HG02970 (cell line): Measurements from ENCODE around the gene POFUT2.

Experiments used
- ATAC-seq: cut with Tn5 transposase; IDR thresholded peaks from one replicate; pipeline ENCODE4 v1.9.1; 2021; ENCODE audit warnings: mild to moderate bottlenecking, moderate library complexity, moderate number of reproducible peaks; ENCODE audit not compliant: unreplicated experiment, low FRiP score

POFUT2 gene, protein sequence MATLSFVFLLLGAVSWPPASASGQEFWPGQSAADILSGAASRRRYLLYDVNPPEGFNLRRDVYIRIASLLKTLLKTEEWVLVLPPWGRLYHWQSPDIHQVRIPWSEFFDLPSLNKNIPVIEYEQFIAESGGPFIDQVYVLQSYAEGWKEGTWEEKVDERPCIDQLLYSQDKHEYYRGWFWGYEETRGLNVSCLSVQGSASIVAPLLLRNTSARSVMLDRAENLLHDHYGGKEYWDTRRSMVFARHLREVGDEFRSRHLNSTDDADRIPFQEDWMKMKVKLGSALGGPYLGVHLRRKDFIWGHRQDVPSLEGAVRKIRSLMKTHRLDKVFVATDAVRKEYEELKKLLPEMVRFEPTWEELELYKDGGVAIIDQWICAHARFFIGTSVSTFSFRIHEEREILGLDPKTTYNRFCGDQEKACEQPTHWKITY

DNA sequence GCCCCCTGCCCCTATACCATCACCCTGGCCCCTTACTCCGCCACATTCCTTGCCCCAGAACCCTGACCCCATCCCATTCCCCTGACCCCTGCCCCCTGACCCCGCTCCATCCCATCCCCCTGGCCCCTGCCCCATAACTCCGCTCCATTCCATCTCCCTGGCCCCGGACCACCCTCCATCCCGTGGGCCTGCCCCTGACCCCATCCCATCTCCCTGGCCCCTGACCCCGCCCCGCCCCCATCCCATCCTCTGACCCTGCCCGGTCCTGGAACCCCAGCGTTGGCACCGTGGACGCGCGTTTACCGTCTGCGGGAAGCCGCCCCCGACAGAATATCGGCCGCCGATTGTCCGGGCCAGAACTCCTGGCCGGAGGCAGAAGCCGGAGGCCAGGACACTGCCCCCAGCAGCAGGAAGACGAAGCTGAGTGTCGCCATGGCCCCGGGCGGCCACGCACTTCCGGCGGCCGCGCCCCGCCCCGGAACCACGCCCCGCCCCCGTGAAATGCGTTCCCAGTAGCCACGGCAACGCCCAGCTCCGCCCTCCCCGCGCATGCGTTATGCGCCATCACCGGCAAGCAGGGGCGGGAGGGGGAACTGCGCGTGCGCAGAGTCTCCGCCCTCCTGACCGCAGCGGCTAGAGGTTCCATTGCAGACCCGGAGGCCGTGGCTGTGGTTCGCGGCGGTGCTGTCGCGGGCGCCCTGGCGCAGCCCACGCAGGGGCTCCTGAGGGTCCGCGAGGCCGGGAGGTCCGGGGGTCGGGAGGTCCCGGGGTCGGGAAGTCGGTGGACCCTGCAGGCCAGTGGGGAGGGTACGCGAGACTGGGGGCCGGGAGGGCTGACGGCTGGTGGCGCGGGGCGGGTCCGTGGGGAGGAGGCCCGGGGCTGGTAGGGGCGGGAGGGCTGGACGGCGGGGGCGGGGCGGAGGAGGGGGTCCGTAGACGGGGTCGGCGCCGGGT lies at the start of gene POFUT2:
TSS of gene POFUT2 (minus strand) at position 458 of the 954 bp plus-strand sequence. CDS start at position 434, 24 bp downstream.
- peak; percentile 84 for ATAC-seq

DNA sequence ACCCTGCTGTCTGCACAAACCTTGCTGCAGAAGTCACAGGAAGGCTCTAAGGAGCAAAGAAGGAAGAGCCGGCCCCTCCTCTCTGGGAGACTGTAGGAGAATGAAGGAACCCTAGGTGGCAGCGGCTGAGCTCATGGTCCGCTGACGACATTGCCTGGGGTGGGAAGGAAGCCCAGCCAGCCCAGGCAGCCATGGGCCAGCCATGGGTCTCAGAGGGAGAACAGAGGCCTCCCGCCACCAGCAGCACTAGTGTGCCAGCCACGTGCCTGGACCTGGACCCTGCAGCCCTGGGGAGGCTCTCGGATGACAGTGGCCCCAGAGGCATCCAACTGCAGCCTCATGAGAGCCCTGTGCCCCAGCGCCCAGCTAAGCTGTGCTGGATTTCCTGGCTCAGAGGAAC lies 49.2 kb upstream of the POFUT2 start:
- no peak for ATAC-seq

DNA sequence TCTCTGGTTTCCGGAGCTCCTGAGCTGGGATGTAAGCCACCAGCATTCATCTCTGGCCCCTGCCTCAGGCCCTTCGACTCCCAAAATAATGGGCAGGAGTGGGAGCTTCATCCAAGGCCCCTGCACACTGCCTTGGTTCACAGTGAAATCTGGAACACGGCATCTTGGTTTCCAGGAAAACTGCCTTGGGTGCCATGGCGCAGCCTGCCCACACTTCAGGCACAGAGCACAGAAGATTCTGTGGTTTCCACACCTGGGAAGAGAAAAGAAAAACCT lies 48.8 kb upstream of the POFUT2 start:
- no peak for ATAC-seq

DNA sequence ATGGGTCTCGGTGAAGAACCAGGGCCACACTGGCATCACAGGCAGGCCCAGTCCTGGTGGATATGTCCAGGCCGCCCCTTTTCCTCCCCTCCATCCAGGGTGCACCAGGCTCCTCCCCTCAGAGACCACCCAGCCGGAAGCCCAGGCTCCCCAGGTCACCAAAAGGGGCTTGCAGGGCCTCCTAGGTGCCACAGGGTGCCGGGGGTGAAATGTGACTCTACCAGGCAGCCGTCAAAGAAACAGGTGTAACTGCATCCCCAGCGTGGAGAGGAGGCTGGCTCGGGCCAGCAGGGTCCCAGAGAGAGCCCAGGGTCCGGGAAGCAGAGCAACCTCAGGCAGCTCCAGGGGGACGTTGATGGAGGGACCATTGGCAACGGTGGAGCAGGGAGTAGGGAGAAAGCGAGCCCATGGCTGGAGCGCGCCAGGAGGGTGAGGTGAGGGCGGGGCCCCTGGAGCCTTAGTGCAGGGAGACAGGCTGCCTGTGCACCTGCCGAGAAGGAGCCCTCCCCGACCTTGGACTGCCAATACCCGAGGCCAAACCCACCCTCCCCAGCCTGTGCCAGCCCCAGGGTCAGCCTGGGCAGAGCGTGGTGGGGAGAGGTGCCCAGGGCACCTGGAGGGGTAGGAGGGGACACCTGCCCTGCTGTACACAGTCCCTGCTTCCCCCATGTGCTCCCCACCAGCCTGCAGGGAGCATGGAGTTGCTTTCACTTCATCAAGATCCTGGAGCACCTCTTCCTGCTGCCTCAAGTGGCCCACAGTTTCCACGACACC lies 48.3 kb upstream of the POFUT2 start:
- ATAC-seq: no peak

DNA sequence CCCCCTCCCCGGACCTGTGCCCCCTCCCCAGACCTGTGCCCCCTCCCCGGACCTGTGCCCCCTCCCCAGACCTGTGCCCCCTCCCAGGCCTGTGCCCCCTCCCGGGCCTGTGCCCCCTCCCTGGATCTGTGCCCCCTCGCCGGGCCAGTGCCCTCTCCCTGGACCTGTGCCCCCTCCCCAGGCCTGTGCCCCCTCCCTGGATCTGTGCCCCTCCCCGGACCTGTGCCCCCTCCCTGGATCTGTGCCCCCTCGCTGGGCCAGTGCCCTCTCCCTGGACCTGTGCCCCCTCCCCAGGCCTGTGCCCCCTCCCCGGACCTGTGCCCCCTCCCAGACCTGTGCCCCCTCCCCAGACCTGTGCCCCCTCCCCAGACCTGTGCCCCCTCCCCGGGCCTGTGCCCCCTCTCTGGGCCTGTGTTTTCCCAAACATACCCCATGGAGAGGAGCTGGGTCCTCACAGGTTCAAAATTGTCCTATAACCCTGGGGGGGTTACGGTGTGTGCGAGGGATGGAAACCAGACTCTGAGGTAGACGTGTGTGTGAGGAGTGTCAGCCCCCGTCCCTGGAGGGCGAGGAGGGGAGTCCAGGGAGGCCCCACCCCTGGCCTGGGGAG lies 47.6 kb upstream of the POFUT2 start:
- ATAC-seq: no peak

DNA sequence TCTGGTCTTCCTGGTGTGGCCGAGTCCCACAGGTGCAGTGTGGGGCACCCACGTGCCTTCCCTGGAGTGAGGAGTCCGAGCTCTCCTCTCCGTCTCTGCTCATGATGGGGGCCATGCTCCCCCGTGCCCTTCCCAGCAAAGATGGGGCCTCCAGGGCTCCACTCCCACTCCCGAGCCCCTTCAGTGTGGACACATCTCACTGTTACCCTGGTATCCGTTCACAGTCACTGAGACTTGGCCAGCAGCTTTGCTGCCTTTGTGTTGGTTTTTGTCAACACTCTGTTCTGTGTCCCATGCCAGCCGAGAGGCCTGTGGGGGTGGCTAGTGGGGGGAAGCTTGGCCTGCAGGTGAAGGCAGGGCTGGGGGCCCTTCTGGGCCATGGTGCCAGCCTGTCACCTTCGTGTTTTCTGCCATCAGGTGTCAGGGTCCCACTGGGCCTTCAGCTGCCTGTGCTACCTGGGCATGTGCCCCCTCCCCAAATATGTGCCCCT lies 46.9 kb upstream of the POFUT2 start:
- ATAC-seq: no peak

DNA sequence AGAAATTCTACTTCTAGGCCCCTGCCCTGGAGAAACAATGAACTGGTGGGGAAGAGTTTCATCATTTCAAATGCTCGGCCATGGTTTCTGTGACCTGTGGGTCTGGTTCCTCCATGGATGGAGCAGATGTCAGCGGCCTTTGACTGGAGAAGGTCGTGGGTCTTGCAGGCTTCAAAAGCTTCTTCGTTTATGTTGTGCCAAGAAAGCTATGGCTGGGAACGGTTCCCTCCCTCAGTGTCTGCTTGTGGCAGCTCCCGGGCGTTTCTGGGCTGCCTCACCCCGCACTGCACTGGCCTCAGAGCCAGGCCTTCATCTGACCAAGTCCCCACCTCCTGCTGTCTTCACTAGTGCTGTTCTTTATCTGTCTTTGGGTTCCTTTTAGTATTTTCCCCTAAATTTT lies 46.4 kb upstream of the POFUT2 start:
- no peak for ATAC-seq

DNA sequence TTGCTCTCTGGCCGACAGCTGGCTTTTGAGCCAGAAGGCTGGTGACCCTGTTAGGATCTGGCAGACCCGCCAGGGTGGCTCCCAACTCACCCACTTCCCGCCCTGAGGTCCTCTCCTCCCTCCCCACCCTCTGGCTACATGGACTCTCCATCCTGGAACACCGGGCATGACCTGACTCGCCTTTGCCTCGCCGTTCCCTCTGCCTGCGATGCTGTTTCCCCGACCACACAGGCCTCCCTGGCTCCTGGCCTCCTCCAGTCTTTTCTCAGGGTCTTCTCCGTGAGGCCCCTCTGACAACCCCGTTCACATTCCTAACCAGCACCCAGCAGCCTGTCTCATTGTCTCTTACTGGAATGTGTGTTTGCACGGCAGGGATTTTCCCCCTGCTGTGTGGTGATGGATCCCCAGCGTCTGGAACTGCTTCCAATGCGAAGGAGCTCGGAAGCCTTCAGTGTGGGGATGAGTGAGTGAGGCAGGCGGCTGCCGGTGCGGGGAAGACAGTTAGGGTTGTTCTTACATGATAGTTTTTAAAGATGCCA lies 46.0 kb upstream of the POFUT2 start:
- ATAC-seq: no peak

DNA sequence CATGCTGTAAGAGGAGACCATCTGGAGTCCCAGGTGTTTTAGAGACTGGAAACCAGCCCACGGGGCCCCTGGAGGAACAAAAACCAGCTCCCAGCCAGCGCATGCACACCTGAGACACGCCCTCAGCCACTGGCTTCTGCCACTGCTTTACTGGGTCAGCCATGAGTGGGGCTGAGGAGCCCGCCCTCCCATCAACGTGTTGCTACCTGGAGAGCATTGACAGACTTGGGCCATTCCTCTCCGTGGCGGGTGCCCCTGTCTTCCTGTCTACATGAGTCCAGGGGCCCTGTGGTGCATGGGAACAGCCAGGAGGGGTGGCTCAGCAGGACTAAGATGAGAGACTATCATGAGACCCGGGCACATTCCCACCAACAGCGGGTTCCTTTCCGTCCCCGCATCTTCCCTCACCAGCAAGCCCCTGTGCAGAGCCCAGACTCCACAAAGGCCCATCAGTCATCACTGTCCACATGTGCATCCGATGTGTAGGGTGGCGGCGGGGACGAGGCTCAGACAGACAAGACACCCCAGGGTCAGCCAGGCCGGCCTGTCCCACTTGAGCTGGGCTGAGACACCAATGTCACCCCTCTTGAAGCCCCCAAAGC lies 45.4 kb upstream of the POFUT2 start:
- no peak for ATAC-seq

DNA sequence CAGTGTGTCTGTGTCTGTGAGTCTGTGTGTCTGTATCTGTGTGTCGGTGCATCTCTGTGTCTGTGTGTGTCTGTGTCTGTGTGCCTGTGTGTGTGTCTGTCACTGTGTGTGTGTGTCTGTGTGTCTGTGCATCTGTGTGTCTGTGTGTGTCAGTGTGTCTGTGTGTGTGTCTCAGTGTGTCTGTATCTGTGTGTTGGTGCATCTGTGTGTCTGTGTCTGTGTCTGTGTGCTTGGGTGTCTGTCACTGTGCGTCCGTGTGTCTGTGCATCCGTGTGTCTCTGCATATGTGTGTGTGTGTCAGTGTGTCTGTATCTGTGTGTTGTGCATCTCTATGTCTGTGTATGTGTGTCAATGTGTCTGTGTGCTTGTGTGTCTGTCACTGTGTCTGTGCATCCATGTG lies 44.7 kb upstream of the POFUT2 start:
- no peak for ATAC-seq

DNA sequence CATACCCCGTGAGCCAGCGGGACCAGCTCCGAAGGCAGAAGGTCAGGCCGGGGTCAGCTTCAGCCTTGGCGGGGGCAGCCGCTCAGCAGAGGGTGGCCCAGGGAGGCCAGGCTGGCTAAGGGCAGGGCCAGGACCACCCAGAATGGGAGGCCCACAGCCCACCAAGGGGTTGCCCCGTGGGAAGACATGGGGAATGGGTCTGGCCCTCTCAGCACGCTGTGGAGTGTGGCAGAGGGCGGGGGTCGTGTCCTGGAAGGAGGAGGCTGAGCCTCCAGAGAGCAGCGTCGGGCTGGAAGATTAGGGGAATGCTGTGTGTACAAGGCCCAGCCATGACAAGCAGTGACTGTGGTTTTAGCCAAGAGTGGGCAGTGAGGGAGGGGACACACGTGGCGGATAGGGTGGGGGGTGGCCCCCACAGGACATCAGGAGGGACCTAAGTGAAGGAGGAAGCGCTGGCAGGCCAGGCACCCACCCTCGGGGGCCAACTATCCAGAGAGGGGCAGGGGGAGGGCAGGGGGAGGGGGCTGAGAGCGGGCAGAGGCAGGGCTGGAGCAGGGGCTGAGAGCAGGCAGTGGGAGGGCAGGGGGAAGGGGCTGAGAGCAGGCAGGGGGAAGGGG lies 43.9 kb upstream of the POFUT2 start:
- ATAC-seq: no peak

DNA sequence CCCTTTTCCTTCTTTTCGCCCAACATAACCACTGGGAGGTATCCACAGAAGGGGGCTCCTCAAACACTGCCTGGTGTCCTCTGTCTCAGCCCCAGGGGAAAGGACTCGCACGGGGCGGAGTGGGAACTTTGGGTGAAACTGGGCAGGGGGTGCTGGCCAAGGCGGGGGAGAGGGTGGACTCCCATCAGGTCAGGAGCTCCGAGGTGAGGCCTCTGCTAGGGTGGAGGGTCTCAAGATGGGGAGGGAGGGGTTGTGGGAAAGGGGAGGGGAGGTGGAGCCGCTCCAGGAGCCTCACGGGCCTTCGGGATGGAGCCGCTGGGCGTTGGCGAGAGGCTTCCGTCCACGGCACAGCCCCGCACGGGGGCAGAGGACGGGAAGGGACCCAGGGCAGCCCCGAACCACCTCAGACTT lies 43.2 kb upstream of the POFUT2 start:
- no peak for ATAC-seq

DNA sequence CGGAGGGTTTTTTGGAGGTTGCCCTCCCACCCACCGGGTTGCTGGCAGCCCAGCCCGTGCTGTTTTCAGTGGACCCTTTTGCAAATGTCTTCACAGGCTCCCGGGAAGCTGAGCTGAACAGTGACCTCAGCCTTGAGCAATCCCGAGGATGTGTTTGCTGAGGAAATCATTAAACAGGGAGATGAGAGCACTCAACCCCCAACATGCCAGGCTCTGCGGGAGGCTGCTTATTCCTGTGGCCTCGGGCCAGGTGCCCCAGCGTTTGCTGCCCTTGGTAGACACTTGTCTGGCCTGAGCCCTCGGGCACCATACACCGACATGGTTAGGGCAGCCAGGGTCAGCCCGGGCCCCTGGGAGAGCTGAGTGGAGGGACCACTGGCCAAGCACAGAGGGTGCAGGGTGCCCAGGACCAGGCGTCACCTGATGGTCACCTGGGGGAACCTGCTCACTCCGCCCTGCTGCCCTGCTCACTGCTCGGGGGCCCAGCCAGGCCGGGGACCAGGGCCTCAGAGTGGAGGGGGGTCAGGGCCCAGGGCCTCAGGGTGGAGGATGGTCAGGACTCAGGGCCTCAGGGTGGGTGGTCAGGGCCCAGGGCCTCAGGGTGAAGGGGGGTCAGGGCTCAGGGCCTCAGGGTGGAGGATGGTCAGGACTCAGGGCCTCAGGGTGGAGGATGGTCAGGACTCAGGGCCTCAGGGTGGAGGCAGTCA lies 42.5 kb upstream of the POFUT2 start:
- no peak for ATAC-seq

DNA sequence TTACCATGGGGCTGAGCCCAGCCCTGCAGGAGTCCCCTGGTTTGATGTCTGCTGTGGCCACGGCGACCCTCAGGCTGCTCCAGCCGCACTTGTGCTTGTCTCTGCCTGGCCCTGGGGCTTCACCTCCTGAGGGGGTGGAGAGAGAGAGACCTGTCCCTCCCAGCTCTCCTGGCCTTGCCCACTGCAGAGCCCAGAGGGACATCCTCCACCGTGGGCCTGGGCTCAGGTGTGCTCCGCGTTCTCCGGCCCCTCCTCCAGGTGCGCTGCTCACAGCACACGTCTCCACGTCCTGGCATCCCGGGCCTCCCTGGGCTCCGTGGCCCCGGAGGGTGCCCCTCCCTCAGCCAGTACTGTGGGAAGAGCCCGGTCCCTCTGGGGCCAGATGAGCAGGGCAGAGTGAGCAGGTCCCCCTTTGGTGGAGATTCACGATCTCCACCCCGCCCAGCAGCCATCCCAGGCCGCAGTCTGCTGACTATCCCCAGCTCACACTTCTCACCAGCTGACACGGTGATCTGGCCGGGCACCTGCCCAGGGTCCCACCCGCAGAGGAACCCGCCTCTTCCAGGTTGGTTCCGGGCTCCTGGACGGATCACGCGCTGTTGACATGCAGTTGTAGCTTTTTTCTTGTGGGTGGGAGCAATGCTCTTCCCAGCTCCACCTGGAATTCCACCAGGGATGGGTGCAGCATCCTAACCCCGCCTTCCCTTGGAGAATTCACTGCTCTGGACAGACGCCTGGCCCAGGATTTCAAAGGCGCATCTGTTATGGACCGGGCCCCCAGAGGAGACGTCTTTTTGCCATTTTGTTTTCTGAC lies 41.8 kb upstream of the POFUT2 start:
- ATAC-seq: no peak

DNA sequence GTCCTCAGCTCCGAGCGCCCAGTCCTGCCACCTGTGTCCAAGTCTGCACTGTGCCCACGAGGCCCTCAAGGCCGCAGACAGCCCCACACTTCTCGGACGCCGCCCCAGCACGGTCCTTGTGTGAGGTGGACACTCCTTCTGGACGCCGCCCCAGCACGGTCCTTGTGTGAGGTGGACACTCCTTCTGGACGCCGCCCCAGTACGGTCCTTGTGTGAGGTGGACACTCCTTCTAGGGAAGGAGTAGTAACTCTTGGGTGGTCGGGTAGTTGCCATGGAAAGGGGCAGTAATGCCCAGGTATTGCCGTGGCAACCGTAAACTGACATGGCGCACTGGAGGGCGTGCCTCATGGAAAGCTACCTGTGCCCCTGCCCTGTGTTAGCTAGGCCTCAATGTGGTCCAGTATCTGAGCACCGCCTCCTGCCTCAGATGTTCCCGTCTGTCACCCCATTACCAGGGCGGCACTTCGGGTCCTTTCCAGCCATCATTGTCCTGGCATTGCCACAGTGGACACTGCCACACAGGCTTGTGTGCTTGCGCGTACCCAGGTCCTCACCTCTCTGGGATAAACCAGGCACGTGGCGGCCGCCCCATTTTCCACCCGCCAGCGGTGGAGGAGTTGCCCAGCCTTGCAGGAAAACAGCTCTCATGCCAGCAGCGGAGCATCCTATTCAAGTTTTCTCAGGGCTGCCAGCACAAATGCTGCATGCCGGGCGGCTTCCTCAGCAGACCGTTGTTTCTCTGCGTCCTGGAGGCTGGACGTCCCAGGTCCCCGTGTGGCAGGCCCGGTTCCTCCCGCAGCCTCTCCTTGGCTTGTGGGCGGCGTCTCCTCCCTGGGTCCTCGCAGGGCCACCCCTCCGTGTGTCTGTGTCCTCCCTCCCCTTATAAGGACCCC lies 40.8 kb upstream of the POFUT2 start:
- ATAC-seq: no peak

DNA sequence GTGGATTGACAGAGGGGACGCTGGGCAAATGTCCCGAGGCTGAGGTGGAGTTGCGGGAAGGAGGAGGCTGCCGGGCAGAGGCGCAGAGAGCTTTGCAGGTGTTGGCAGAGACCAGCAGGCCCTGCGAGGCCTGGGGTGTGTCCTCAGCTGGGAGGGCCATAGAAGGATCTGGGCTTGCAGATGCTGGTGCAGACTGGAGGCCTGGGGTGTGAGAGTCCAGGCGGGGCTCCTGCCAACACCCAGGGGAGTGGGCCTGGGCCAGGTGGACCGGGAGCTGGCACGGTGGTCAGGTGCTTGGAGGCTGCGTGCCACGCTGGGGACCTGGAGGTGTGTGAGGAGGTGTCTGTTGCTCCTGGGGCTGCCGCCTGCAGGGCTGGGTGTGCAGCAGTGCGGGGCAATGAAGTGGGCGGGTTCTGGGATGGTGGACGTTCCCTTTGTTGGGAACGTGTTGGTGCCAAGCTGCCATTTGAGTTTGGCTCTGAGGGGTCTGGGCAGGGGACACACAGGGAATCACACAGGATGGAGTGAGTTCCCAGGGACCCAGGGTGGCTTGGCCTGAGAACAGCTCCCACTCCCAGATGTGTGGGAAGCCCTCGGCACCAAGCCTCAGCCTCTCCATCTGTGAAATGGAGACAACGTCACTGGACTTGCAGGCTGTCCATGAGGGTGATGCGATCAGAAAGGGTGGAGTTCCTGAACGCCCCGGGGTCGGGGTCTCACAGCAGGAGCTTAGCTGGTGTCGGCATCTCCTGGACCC lies 39.9 kb upstream of the POFUT2 start:
- ATAC-seq: no peak
